Prostate gland (tissue), 2 donors: ENCODE data around the gene ZNF280B.

ENCODE experiments used
- CTCF ChIP-seq, 4 experiments: fragments of 200-600 bp in 2 of 4; fragments of 450-650 bp in 2 of 4; sonication (generic) in 2 of 4; IDR thresholded peaks; 1 replicate in 3 of 4; 2 replicates in 1 of 4; pipeline ENCODE4 v1.5.1; 2016 to 2019; ENCODE audit warnings: antibody characterized with exemption in 4 of 4, mild to moderate bottlenecking in 2 of 4, moderate library complexity in 2 of 4
- POLR2A ChIP-seq: fragments of 450-650 bp; IDR thresholded peaks from one replicate; pipeline ENCODE4 v1.6.1; 2016; ENCODE audit warnings: antibody characterized with exemption, mild to moderate bottlenecking
- POLR2AphosphoS5 ChIP-seq: sonication (generic); formaldehyde crosslinking; IDR thresholded peaks from one replicate; pipeline ENCODE4 v1.6.1; 2017; ENCODE audit warnings: antibody characterized with exemption

GRCh38 chr22:22478470-22478869, 30.1 kb downstream of the ZNF280B start:
- no peak for TF ChIP-seq CTCF (IDR thresholded peaks at IDR 0.05)
- TF ChIP-seq POLR2A: no peak
- TF ChIP-seq POLR2AphosphoS5: no peak
